GM18909 (cell line): ENCODE data around the gene UBE2K.
"Not testable (repeated sequence)": the region's sequence is repeated elsewhere in the genome, so short reads cannot be mapped to it uniquely, and the experiment has no call there.

Experiments used
- ATAC-seq: cut with Tn5 transposase; IDR thresholded peaks from one replicate; pipeline ENCODE4 v1.9.1; 2021; ENCODE audit warnings: mild to moderate bottlenecking; ENCODE audit not compliant: unreplicated experiment, poor library complexity

The UBE2K gene

GRCh38 chr4:39697740-39698423 is at the start of gene UBE2K:
Gene UBE2K (plus strand): TSS chr4:39698136. CDS start chr4:39698328, 192 bp downstream.
- peak; percentile 83 for ATAC-seq

GRCh38 chr4:39648213-39648612 is 49.7 kb upstream of the UBE2K start:
- no peak for ATAC-seq

- no peak for ATAC-seq
Measured at GRCh38 chr4:39648827-39649558, 48.9 kb upstream of the UBE2K start.

- no peak for ATAC-seq
Measured at GRCh38 chr4:39649639-39650265, 48.2 kb upstream of the UBE2K start.

GRCh38 chr4:39651586-39651985 is 46.4 kb upstream of the UBE2K start:
- ATAC-seq: not testable (repeated sequence)

- no peak for ATAC-seq
Measured at GRCh38 chr4:39655211-39655610, 42.7 kb upstream of the UBE2K start.

- ATAC-seq: no peak
Measured at GRCh38 chr4:39655876-39656275, 42.1 kb upstream of the UBE2K start.

- not testable (repeated sequence) for ATAC-seq
Measured at GRCh38 chr4:39656638-39657037, 41.3 kb upstream of the UBE2K start.

- ATAC-seq: peak; percentile 81
Measured at GRCh38 chr4:39657465-39657864, 40.5 kb upstream of the UBE2K start.

GRCh38 chr4:39658756-39659155 is 39.2 kb upstream of the UBE2K start:
- ATAC-seq: no peak

- no peak for ATAC-seq
Measured at GRCh38 chr4:39660045-39660444, 37.9 kb upstream of the UBE2K start.

- no peak for ATAC-seq
Measured at GRCh38 chr4:39660757-39661156, 37.2 kb upstream of the UBE2K start.

- ATAC-seq: no peak
Measured at GRCh38 chr4:39662683-39663082, 35.3 kb upstream of the UBE2K start.

GRCh38 chr4:39664828-39665731 is 32.9 kb upstream of the UBE2K start:
- ATAC-seq: no peak

GRCh38 chr4:39667706-39668105 is 30.2 kb upstream of the UBE2K start:
- ATAC-seq: no peak

- no peak for ATAC-seq
Measured at GRCh38 chr4:39668887-39669286, 29.0 kb upstream of the UBE2K start.

GRCh38 chr4:39670296-39670695 is 27.6 kb upstream of the UBE2K start:
- not testable (repeated sequence) for ATAC-seq

- not testable (repeated sequence) for ATAC-seq
Measured at GRCh38 chr4:39675681-39676080, 22.3 kb upstream of the UBE2K start.

GRCh38 chr4:39681003-39681402 is 16.9 kb upstream of the UBE2K start:
- ATAC-seq: not testable (repeated sequence)

GRCh38 chr4:39682138-39682537 is 15.8 kb upstream of the UBE2K start:
- peak; percentile 76 for ATAC-seq
